LNCAP (cell line): ENCODE data around the gene IL16.

ENCODE experiments used
- TF ChIP-seq, protein P1 (sequence below): fragments of 450-650 bp; IDR thresholded peaks from 2 replicates; pipeline ENCODE4 v1.5.1; 2017; ENCODE audit warnings: mild to moderate bottlenecking

IL16 gene

DNA sequence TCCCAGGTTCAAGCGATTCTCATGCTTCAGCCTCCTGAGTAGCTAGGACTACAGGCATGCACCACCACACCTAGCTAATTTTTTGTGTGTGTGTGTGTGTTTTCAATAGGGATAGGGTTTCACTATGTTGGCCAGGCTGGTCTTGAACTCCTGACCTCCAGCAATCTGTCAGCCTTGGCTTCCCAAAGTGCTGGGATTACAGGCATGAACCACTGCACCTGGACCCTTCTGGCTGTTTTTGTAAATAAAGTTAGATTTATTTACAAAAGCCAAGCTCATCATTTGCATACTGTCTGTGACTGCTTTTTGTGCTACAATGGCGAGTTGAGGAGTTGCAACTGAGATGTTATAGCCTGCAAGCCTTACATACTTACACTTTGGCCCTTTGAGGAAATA, 28.6 kb upstream of the IL16 start:
- TF ChIP-seq, protein P1, sequence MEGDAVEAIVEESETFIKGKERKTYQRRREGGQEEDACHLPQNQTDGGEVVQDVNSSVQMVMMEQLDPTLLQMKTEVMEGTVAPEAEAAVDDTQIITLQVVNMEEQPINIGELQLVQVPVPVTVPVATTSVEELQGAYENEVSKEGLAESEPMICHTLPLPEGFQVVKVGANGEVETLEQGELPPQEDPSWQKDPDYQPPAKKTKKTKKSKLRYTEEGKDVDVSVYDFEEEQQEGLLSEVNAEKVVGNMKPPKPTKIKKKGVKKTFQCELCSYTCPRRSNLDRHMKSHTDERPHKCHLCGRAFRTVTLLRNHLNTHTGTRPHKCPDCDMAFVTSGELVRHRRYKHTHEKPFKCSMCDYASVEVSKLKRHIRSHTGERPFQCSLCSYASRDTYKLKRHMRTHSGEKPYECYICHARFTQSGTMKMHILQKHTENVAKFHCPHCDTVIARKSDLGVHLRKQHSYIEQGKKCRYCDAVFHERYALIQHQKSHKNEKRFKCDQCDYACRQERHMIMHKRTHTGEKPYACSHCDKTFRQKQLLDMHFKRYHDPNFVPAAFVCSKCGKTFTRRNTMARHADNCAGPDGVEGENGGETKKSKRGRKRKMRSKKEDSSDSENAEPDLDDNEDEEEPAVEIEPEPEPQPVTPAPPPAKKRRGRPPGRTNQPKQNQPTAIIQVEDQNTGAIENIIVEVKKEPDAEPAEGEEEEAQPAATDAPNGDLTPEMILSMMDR: no peak

- TF ChIP-seq, protein P1: no peak
These were observed 28.0 kb upstream of the IL16 start for GRCh38 chr15:81168644-81169043.

- TF ChIP-seq, protein P1: no peak
These were observed 26.2 kb upstream of the IL16 start for GRCh38 chr15:81170511-81170910.

GRCh38 chr15:81171286-81171685, 25.4 kb upstream of the IL16 start:
- TF ChIP-seq, protein P1: no peak

DNA sequence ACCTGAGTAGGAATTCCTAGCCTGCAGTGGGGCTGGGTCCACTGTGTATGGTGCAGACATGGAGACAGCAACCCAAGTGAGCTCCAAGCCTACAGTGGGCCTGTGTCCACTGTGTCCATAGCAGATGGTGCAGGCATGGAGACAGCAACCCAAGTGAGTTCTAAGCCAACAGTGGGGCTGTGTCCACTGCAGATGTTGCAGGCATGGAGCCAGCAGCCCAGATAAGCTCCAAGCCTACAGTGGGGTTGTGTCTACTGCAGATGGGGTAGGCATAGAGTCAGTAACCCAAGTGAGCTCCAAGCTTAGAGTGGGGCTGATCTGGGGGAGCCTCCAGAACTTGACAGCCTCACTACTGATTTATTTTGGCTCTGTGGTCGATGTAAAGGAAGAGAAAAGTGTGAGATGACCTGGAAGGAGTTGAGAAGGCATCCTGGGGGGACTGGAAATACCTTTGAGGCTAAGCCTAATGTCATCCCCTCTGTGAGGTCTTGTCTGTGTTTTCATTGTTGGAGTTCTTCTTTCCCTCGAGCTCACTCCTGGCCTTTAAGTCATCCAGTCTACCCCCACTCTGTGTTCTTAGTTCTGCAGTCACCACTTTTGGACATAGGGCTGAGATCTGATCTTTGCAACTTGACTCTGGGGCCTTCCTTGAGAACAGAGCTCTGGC, 22.4 kb upstream of the IL16 start:
- TF ChIP-seq, protein P1: no peak

DNA sequence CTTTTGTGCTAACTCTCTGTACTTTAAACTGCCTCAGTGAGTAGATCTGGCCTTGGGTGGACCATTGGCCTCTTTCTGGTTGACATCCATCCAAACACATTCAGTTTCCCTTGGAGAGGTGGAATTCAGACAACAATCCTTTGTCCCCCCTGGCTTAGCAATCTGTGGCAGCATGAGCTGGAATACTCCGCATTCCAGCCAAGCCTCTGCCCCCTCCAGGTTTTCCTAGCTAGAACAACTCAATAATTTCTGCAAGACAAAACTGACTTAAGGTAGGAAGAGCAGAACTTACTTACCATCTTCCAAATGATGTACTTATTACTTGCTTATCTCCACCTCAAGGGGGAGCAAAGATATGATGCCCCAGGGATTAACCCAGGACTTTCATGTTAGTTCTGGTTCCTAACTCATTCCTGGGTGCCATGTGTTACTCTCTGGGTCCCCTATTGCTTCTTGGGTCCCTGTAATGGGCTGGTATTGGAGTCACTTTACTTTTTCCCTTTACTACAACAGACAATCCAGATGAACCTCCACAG, 21.8 kb upstream of the IL16 start:
- TF ChIP-seq, protein P1: no peak

DNA sequence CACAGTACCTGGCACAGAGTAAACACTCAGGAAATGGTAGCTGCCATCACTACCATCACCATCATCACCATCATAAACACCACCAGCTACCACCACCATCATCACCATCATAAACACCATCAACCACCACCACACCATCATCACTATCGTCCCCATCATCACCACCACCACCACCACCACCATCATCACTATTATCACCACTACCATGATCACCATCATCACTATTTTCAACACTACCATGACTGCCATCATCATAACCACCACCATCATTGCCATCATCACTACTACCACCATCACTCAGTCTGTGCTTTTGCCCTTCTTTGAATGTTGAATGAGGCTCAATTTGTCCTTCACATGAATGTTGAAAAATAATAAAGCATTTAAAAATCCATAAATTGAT, 21.2 kb upstream of the IL16 start:
- TF ChIP-seq, protein P1: no peak
